Cardiac fibroblast (primary cell): ENCODE data around the gene PLEKHA3.

ENCODE experiments used
- DNase-seq, 2 donors: peaks; one replicate each; pipeline versions ENCODE4 v3.0.0 to v3.0.0-alpha.2; 2010; ENCODE audit warnings: low read depth in 2 of 2
- H3K4me3 ChIP-seq, 2 donors: replicated peaks in 1 of 2; 1 replicate in 1 of 2; 2 replicates in 1 of 2; pipeline ENCODE4 v1.5.1; 2011; ENCODE audit warnings: low read depth in 2 of 2, low read length in 2 of 2, mild to moderate bottlenecking in 2 of 2, moderate library complexity in 1 of 2
- CTCF ChIP-seq: IDR thresholded peaks from one replicate; pipeline ENCODE4 v1.5.1; 2011; ENCODE audit warnings: low read depth, mild to moderate bottlenecking, low read length, inconsistent platforms

The PLEKHA3 gene

GRCh38 chr2:178528647-178529046 is 48.4 kb downstream of the PLEKHA3 start:
- no peak for DNase-seq

GRCh38 chr2:178529194-178529593 is 48.9 kb downstream of the PLEKHA3 start:
- no peak for DNase-seq
- TF ChIP-seq CTCF: no peak
- H3K4me3 ChIP-seq: no peak overlapping the region

More at GRCh38 chr2:178528647-178529046, 48.4 kb downstream of the PLEKHA3 start:
- H3K4me3 ChIP-seq: no peak overlapping the region
- no peak for TF ChIP-seq CTCF

GRCh38 chr2:178530131-178530530 is 49.9 kb downstream of the PLEKHA3 start:
- no peak overlapping the region for H3K4me3 ChIP-seq
- no peak for TF ChIP-seq CTCF
- DNase-seq: no peak

GRCh38 chr2:178530625-178531142 is 50.4 kb downstream of the PLEKHA3 start:
- no peak for TF ChIP-seq CTCF
- DNase-seq: peak in 1 of 2 donors; percentile 46
- no peak overlapping the region for H3K4me3 ChIP-seq

- no peak for TF ChIP-seq CTCF
- no peak overlapping the region for H3K4me3 ChIP-seq
- DNase-seq: no peak
These were observed 50.9 kb downstream of the PLEKHA3 start for GRCh38 chr2:178531168-178531567.

GRCh38 chr2:178536037-178536436 is 55.8 kb downstream of the PLEKHA3 start:
- no peak overlapping the region for H3K4me3 ChIP-seq
- TF ChIP-seq CTCF: no peak
- no peak for DNase-seq

GRCh38 chr2:178542161-178542560 is 61.9 kb downstream of the PLEKHA3 start:
- no peak for DNase-seq
- no peak for TF ChIP-seq CTCF
- no peak overlapping the region for H3K4me3 ChIP-seq
